GM21367 (cell line): ENCODE measurements around the gene CDK13.

Experiments used
- ATAC-seq: cut with Tn5 transposase; IDR thresholded peaks from one replicate; pipeline ENCODE4 v1.9.1; 2021; ENCODE audit not compliant: unreplicated experiment

CDK13 gene

GRCh38 chr7:39948956-39949928 lies 814 bp upstream of the CDK13 start:
- peak; percentile 62 for ATAC-seq

- no peak for ATAC-seq
Observed at GRCh38 chr7:39950473-39951225, 593 bp downstream of the CDK13 start.

- peak; percentile 24 for ATAC-seq
Observed at GRCh38 chr7:39951226-39952194, 1.5 kb downstream of the CDK13 start.

GRCh38 chr7:39952374-39952773 lies 2.3 kb downstream of the CDK13 start:
- ATAC-seq: no peak

GRCh38 chr7:39952803-39953202 lies 2.7 kb downstream of the CDK13 start:
- ATAC-seq: no peak

- no peak for ATAC-seq
Observed at GRCh38 chr7:39954694-39955093, 4.6 kb downstream of the CDK13 start.

GRCh38 chr7:39958038-39958437 lies 8.0 kb downstream of the CDK13 start:
- no peak for ATAC-seq

GRCh38 chr7:39967406-39968161 lies 17.5 kb downstream of the CDK13 start:
- ATAC-seq: no peak

GRCh38 chr7:39969431-39969830 lies 19.4 kb downstream of the CDK13 start:
- no peak for ATAC-seq

GRCh38 chr7:39971924-39972323 lies 21.9 kb downstream of the CDK13 start:
- ATAC-seq: peak; percentile 76

GRCh38 chr7:39973801-39974200 lies 23.7 kb downstream of the CDK13 start:
- ATAC-seq: no peak

GRCh38 chr7:39978230-39978934 lies 28.3 kb downstream of the CDK13 start:
- no peak for ATAC-seq

GRCh38 chr7:39979406-39980073 lies 29.5 kb downstream of the CDK13 start:
- ATAC-seq: no peak

GRCh38 chr7:39985398-39985918 lies 35.4 kb downstream of the CDK13 start:
- no peak for ATAC-seq

GRCh38 chr7:39987641-39988347 lies 37.7 kb downstream of the CDK13 start:
- ATAC-seq: no peak

GRCh38 chr7:40000734-40001315 lies 50.8 kb downstream of the CDK13 start:
- no peak for ATAC-seq

GRCh38 chr7:40001649-40002048 lies 51.6 kb downstream of the CDK13 start:
- no peak for ATAC-seq

GRCh38 chr7:40003597-40003996 lies 53.5 kb downstream of the CDK13 start:
- ATAC-seq: no peak
